ENCODE results near the gene ADAM8.
A peak's percentile ranks its signal among the peaks of the same experiment; 100 is the strongest.
"Not testable (repeated sequence)": the region's sequence is repeated elsewhere in the genome, so short reads cannot be mapped to it uniquely, and the experiment has no call there.

The ADAM8 gene

DNA sequence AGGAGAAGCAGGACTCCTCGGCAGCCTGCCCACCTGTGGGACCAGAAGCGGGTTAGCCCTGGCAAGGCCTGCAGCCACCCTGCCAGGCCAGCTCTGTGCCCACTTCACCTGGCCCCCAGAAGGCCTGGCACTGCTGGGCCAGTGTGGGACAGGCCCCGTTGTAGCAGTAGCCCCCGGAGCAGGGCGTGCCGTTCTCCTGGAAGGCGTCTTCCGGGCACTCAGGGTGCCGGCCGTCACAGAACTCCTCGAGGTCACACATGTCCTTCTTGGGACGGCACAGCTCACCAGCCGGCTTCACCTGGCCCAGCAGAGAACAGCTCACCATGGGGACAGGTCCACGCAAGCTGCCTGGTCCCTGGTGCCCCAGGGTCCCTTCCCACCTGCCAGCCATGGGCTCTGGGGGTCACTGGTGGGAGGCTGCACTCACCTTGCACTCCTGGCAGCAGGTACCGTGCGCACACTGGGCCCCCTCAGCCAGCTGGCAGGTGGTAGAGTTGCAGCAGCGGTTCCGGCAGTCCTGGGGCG, 5.8 kb downstream of the ADAM8 start:
- DNase-seq (ENCODE audit: insufficient read length, low spot score) (no peak), FAIRE-seq (no peak)

DNA sequence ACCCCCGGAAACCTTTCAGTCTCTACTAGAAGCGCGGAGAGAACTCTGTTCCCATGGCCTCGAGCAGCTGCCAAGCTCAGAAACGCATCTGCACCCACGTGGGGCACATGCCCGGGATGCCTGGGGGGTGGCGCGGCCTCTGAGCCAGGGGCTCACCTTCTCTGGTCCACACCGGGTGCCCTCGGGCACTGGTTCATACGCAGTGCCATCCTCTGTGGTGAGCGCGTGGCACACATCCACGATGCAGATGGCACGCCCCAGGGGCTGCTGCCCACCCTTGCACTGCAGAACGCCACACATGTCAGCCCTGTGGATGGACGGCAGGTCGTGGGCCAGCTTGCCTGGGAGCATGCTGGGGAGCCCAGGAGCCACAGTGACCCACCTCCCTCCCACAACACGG, 6.5 kb downstream of the ADAM8 start:
- DNase-seq (ENCODE audit: insufficient read length, low spot score) (no peak), FAIRE-seq (no peak)

DNA sequence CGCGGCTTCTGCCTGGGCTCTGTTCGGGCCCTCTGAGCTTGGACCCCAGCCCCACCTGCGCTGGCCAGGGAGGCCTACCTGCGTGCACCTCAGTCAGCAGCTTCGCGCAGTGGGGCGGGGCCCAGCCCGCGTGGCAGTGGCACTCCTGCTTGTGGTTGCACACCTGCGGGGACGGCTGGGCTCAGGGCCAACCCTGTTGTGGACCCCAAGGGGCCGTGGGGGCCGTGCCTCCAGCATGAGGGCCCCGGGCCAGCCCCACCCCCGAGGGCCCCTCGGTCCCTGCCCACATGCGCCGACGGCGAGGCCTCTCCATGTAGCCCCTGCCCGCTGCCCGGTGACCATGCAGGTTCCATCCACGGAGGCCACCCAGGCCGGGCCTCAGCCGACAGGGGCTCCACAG, 7.3 kb downstream of the ADAM8 start:
- DNase-seq (ENCODE audit: insufficient read length, low spot score): no peak
- no peak for FAIRE-seq

DNA sequence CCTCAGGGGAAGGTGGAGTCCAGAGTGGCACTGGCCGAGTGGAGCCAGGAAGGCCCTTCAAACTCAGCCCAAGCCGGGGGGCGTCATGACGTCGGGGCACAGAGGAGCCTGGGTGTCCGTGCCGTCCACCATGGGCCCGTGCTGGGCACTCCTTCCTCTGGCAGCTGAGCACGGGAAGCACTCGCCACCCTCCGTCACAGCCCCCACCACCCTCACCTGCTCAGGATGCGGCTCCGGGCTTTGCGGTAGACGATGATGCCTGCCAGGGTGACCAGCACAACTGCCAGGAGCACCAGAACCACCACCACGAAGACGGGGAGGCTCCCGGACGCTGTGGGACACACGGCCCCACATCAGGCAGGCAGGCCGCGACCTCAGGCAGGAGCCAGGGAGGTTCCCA, 8.1 kb downstream of the ADAM8 start:
- no peak for FAIRE-seq
- DNase-seq (ENCODE audit: insufficient read length, low spot score): no peak

DNA sequence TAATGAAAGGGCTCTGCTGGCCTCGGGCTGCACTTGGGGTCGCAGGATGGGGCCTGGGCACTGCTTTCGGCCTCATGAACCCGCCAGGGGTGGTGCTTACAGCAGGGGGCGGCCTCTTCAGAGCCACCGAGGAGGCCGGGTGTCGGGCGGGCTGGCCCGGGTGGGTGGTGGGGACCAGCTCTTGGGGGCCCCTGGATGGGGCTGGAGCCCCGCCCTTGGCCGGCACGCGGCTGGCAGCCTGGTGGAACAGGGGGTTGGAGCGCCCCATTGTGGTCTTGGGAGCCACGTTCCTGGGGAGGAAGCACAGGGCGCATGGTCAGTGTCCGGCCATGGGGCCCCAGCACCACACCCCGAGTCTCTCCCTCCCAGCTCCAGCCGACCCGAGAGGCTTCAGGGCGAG, 8.8 kb downstream of the ADAM8 start:
- FAIRE-seq (no peak), DNase-seq (ENCODE audit: insufficient read length, low spot score) (no peak)

DNA sequence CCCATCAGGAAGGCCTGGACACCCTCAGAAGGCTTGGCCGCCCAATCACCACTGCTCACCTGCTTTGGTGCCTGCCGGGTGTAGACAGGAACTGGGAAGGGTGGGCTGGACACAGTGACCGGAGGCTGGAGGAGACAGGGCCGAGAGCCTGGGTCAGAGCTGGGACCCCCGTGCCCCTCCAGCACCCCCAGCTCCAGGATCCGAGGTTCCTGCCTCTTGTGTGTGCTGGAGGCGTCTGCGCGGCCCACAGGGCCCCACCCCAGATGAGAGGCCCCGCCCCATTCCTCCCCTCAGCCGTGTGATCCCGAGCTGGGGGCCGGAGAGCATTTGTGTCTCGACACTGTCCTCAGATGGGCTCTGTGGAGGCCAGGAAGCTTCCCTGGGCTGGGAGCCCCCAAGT, 9.4 kb downstream of the ADAM8 start:
- no peak for DNase-seq (ENCODE audit: insufficient read length, low spot score)
- FAIRE-seq: no peak

DNA sequence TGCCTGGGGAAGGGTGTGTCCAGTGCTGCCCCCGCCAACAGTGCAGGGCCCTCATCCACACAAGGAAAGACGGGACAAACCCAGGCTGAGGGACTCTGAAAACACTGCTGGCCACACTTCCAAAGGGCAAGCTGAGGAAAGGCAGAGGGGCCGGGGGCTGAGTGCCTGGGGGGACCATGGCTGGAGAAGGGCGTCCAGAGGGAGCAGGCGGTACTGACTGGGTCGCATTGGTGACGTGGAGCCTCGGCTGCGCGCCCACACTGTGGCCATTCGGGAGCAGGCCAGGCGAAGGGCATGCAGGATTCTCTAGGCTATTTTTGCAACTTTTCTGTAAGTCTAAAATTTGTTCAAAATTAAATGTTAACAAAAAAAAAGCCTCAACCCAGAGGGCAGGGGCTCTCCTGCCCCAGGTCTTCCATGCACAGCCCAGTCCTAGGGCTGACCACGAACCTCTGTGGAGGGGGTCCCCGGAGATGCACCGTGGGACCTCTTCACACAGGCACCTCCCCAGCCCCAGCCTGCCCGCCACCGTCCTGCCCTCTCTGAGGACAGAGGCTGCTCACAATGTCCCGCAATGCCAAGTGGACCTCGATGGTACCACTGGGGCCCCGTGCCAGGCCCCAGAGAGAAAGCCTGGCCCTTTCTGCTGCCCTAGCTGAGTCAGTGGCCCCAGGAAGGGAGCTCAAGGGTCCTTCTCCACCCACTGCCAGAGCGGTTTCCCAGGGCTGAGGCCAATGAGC, 10.4 kb downstream of the ADAM8 start:
- DNase-seq (ENCODE audit: insufficient read length, low spot score): no peak
- no peak for FAIRE-seq

DNA sequence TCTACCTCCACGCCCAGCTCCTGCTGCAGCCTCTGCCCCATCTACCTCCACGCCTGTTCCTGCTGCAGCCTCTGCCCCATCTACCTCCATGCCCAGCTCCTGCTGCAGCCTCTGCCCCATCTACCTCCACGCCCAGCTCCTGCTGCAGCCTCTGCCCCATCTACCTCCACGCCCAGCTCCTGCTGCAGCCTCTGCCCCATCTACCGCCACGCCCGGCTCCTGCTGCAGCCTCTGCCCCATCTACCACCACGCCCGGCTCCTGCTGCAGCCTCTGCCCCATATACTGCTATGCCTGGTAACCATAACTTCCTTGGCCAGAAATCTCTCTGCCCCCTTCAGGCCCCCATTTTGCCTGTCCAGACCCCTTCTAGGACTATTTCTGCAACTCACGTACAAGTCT, 11.6 kb downstream of the ADAM8 start:
- not testable (repeated sequence) for DNase-seq (ENCODE audit: insufficient read length, low spot score); FAIRE-seq

DNA sequence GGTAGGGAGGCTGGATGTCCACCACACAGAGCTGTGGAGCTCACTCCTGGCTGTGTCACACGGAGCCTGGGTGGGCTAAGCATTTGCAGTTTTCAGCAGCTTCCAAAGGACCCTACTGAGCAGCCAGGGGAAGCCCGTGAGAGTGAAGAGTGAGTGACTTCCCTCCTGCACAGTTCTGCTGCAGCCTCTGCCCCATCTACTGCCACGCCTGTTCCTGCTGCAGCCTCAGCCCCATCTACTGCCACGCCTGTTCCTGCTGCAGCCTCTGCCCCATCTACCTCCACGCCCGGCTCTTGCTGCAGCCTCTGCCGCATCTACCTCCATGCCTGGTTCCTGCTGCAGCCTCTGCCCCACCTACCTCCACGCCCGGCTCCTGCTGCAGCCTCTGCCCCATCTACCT, 12.2 kb downstream of the ADAM8 start:
- FAIRE-seq (no peak), DNase-seq (ENCODE audit: insufficient read length, low spot score) (no peak)

DNA sequence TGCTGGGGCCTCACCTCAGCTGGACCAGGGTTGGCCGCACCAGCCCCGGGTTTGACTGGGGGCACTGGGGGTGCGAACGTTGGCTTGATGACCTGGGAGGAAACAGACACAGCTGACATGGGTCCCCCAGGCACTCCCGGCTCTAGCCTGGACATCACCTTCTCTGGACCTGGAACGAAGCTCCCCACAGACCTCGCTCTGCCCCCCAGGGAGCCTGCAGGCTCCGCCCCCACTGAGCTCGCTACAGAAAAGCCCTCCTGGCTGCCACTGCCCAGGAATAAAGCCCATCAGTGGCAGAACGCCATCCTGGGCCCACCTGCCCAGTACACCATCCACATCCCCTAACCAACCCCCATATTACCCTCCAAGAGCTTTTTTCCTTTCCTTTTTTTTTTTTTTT, 13.0 kb downstream of the ADAM8 start:
- FAIRE-seq (no peak), DNase-seq (ENCODE audit: insufficient read length, low spot score) (no peak)

DNA sequence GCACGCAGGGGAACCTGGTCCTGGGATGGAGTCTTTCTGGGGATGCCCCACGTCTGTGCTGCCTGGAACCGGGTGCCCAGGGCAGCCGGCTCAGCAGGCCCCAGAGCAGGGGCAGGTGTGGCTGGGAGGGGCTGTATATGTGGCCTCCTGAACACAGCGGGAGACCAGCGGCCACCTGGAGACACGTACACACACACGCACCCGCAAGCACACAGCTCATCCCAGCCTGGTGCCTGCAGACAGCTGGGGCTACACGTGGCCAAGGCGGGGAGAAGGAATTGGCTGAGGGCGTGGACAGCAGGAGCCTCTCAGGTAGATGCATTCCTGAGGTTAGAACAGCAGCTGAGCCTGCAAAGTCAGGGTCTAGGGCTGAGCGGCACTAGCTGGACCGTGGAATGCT, 14.0 kb downstream of the ADAM8 start:
- FAIRE-seq: no peak

DNA sequence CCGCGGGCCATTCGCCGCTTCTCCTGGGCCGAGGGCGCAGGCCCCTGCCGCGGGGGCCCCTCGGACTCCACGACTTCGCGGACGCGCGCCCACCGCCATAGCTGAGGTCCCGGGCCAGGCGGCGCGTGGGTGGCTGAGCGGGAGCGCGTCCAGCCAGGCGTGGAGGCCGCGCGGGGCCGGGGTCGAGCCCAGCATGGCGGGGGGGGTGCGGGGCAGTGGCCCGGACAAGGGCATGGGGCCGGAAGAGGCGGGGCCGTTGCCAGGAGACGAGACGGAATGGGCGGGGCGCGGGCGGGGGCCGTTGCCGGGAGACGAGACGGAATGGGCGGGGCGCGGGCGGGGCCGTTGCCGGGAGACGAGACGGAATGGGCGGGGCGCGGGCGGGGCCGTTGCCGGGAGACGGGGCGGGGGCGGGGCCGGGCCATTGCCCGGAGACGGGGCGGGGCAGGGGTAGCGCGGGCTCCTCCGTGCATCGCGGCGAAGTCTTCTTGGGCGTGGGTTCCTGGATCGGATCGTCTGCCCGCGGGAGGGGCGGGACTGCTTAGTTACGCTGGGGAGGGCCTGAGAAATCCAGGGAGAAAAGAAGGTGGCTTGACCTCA, 14.8 kb downstream of the ADAM8 start:
- DNase-seq (ENCODE audit: insufficient read length, low spot score): peak; percentile 48
- no peak for FAIRE-seq

More for the DNA sequence above, 14.0 kb downstream of the ADAM8 start:
- DNase-seq (ENCODE audit: insufficient read length, low spot score): no peak

DNA sequence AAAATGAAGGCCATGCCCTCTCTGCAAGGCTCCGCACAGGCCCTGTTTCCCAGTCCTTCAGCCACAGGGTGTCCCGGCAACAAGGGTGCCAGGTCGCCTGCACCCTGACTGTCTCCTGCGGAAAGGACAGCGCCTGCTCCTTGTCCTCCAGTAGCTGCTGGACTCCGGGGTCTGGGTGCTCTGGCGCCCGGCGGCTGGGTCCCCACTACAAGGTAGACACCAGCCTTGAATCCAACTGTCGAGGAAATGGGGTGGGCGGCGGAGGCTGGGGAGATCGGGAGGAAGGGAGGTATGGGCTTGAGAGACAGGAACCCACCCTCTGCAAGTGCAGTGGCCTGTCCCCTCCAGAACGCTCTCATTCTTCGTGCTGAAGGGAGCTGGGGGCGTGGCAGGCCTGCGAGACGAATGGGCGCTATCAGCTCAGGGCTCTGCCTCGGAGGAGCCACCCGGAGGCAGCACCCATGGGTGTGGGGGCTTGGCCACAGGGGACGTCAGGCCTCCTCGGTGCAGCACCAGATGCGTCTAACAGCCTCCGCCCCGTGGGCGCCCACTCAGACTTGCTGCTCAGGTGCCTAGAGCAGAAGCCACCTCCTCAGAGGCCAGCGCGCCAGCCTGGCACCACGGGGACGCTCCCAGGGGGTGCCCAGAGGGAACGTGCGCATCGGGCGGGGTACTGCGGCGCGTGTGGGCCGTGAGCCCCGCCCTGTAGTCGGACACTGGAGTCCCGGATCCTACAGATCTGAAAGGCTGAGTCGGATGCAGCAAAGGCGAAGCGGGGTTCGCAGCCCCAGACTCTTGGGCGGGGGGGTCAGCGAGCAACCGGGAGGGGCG, 15.6 kb downstream of the ADAM8 start:
- DNase-seq (ENCODE audit: insufficient read length, low spot score): no peak
- FAIRE-seq: no peak

DNA sequence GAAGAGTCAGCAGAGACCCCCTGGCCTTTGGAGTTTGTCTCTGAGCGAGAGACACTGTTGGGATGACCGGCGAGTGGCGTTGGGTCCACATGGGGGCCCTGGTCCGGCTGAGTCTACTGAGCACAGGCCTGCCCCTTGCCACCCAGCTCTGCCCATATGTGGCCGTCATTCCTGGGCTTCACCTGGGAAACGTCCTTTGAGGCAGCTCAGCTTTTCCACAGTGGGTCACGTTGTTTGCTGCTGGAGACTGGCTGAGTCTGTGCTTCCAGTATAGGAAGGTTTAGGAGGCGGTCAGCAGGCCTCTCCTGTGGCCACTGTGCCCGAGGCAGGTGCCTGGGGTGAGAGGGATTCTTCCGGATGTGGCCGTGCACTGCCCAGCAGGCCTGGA, 17.1 kb downstream of the ADAM8 start:
- no peak for FAIRE-seq
- DNase-seq (ENCODE audit: insufficient read length, low spot score): no peak

DNA sequence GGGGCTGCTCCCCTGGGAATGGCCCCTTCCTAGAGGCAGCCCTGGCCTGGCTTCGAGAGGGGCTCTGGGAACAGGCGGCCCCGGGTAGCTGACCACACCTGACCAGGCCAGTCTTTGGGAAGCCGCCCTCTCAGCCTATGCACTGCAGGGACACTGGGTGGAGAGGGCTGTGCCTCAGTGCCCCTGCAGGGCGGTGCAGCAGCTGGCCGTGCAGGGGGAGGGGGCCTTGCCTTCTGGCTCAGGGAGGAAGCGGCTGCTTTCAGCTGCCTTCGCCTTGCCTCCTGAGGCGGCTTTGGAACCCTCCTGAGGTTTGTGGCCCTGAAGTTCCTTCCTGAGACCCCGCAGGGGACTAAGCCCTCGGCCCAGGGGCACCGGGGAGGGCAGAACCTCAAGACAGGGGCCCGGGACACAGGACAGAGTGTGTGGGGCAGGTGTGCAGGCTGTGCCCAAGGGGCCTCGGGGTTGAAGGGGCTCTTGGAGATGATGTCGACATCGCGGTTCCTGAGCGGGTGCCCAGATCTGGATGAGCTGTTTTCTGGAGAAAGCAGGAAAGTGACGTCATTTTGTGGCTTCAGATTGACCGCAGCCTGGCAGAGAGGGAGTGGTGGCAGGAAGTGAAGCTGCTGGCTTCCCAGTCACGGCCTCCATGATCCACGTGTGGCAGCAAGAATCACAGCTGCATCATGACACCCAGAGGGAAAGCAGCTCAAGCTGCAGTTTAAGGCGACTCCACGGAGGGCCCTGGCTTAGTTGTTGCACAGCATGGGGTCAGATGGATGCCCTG, 17.7 kb downstream of the ADAM8 start:
- DNase-seq (ENCODE audit: insufficient read length, low spot score) (peak; percentile 88), FAIRE-seq (peak; percentile 95)

DNA sequence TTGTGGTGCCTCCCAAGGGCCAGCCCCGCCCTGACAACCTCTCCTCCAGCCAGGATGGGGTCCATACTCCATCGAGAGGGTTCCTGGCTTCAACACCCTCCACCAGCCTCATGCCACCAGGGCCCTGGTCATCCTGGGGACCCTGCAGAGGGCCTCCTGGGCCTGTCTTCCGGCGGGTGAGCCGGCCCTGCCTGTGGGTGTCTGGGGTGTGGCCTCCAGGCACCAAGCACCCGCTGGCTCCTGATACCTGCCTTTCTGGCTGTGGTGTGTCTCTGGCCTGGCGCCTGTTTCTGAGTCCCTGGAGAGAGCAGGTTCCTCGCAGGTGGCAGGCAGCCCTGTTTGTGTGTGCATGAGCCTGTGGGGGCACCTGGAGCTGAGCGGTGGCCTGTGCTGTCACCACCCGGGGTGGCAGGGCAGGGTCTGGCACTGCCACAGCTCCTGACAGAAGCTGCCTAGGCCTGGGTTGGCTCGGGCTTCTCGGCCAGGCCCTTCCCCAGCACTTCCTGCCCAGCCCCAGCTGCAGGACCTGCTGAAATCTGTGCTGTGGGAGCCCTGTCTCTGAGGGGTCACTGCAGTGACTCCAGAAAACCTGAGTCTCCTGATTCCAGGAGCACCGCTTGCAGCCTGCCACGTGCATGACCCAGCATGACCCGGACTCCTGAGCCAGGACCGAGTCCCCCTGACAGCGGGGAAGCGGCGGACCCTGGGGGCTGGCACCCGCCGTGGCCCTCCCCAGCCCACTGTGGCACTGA, 18.4 kb downstream of the ADAM8 start:
- FAIRE-seq: no peak

DNA sequence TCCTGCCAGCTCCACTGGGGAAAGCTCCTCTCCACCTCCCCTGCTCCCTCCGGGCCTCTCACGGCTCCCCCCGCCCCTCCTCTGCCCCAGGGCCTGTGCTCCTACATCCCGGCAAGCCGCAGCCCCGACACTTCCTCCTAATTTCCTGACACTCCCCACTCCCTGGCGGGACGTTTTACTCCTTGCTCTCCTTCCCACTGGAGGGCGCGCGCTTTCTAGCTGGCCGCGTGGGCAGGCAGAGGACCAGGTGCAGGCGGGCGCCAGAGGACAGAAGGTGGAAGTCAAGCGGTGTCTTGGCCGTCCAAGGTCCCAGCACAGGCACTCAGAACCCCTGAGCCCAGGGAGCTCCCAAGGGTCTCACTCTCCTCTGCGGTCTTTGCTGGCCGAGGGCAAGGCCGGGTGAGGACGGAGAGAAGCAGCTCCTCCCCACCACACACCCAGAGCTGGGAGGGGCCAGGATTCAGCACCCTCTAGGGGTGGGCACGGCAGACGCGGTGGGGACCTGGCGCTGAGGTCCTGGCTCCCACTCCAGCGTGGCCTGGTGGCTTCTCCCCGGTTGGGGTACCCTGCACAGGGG, 19.1 kb downstream of the ADAM8 start:
- DNase-seq (ENCODE audit: insufficient read length, low spot score) (no peak), FAIRE-seq (no peak)

More for the DNA sequence above, 18.4 kb downstream of the ADAM8 start:
- no peak for DNase-seq (ENCODE audit: insufficient read length, low spot score)

DNA sequence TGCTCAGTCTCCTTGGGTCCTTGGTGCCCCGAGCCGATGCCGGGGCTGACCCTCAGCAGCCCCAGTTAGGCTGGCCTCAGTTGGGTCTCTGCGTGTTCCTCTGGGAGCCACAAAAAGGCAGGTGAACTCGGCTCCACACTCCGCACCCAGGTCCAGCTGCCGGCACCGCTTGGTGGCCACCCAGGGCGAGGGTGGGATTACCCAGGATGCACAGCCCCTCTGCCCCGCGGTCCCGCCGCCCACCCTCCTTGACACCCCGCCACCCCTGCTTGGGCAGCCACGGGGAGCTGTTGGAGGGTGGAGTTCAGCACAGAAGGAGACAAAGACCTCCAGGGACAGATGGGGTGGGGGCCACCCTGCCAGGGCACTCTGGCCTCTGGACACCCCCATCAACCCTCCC, 21.3 kb downstream of the ADAM8 start:
- no peak for DNase-seq (ENCODE audit: insufficient read length, low spot score)
- no peak for FAIRE-seq

DNA sequence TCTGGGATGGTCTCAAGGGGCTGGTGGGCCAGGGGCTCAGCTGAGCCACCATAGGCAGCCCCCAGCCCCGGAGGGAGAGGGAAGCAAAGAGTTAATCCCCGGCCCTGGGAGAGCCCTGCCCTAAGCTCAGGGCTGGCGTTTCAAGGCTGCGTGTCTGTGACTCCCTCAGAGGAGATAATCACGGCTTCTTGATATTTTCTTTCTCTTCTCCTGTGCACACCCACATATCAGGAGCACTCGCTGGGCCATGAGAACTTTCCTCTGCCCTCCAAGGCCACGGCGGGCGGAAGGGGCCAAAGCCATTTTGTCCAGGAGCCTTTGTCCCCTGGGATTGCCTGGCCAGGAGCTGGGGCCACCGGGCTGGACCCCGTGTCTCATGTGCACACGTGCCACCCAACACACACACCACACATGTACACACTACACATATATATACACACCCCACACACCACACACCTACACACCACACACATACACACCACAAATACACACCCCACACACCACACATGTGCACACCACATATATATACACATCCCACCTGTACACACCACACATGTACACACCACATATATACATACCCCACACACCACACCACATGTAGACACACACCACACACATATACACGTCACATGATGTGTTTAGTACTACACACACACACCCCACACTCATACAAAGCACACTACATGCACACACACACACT, 22.1 kb downstream of the ADAM8 start:
- DNase-seq (ENCODE audit: insufficient read length, low spot score) (no peak), FAIRE-seq (peak; percentile 90)

Data from HTR-8/SVneo (cell line).